ENCODE results near the gene NEIL3.

DNA sequence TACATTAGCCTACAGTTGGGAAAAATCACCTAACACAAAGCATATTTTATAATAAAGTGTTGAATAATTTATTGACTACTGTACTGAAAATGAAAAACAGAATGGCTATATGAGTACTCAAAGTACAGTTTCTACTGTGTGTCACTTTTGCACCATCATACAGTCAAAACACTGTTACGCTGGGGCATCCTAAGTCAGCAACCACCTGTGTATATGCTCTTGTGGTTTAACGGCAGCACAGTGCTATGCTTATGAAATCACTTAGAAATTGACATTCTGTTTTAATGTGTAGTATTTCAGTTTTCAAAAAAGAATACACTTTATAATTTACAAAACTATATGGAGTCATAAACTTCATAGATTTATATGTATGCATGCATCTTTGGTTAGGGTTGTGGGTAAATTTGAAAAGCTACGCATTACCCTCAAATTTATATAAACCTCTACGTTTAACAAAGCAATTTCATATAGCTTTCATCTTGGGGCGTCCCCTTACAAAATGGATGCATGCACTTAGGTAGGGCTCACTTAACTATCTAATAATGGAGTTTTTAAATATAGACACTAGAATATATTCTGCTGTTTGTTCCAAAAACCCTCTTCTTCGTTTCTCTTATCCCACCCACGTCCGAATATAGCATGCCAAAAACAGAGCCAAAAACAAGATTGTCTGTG lies 690 bp upstream of the NEIL3 start:
- no peak for TF ChIP-seq POLR2A (IDR thresholded peaks at IDR 0.05)
- TF ChIP-seq, protein P1, sequence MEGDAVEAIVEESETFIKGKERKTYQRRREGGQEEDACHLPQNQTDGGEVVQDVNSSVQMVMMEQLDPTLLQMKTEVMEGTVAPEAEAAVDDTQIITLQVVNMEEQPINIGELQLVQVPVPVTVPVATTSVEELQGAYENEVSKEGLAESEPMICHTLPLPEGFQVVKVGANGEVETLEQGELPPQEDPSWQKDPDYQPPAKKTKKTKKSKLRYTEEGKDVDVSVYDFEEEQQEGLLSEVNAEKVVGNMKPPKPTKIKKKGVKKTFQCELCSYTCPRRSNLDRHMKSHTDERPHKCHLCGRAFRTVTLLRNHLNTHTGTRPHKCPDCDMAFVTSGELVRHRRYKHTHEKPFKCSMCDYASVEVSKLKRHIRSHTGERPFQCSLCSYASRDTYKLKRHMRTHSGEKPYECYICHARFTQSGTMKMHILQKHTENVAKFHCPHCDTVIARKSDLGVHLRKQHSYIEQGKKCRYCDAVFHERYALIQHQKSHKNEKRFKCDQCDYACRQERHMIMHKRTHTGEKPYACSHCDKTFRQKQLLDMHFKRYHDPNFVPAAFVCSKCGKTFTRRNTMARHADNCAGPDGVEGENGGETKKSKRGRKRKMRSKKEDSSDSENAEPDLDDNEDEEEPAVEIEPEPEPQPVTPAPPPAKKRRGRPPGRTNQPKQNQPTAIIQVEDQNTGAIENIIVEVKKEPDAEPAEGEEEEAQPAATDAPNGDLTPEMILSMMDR (IDR thresholded peaks at IDR 0.05): no peak

All from testis (tissue), 2 donors.